Measurements from ENCODE around the gene CALCA.
"Not testable (repeated sequence)": the region's sequence is repeated elsewhere in the genome, so short reads cannot be mapped to it uniquely, and the experiment has no call there.

CALCA gene

DNA sequence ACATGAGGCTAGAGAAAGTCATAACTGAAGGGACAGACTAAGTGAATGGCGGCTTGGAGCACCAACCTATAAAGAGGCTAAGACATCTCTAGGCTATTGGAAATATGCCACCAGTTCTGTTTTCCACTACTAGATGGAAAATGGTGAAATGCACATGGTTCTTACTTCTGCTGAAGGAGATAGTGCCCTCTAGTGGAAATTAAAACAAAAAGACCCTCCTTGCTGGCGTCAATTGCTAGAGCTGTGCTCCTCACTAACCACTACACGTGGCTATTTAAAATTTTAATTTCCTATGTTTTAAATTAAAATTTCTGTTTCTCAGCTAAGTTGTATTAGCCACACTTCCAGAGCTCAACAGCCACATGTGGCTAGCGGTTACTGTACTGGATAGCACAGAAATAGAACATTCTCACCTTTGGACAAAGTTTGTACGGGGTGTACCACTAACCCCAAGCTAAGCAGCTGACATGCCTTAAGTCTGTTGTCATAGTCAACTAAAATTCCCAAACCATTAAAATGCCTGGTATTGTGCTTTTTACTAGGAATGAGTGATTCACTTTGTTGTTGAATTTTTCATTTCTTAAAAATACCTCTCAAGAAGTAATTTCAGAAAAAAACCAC lies 34.1 kb upstream of the CALCA start:
- Histone ChIP-seq H3K27me3 (ENCODE audit: control insufficient read depth, insufficient read depth, low read length) (no peaks in the 10 kb centered on the region), H3K9ac (no peak overlapping the region), H3K36me3 (ENCODE audit: control insufficient read depth, insufficient read depth, low read length) (no peaks in the 10 kb centered on the region), H2AFZ (no peak overlapping the region), H3K4me2 (ENCODE audit: low read length) (no peak overlapping the region), H3K27ac (no peak overlapping the region), H3K4me3 (ENCODE audit: low read depth, low read length) (no peak overlapping the region), H3K79me2 (no peaks in the 10 kb centered on the region), H3K9me3 (ENCODE audit: control insufficient read depth, low read length) (no peaks in the 10 kb centered on the region), H3K4me1 (no peaks in the 10 kb centered on the region)
- TF ChIP-seq, protein P1, sequence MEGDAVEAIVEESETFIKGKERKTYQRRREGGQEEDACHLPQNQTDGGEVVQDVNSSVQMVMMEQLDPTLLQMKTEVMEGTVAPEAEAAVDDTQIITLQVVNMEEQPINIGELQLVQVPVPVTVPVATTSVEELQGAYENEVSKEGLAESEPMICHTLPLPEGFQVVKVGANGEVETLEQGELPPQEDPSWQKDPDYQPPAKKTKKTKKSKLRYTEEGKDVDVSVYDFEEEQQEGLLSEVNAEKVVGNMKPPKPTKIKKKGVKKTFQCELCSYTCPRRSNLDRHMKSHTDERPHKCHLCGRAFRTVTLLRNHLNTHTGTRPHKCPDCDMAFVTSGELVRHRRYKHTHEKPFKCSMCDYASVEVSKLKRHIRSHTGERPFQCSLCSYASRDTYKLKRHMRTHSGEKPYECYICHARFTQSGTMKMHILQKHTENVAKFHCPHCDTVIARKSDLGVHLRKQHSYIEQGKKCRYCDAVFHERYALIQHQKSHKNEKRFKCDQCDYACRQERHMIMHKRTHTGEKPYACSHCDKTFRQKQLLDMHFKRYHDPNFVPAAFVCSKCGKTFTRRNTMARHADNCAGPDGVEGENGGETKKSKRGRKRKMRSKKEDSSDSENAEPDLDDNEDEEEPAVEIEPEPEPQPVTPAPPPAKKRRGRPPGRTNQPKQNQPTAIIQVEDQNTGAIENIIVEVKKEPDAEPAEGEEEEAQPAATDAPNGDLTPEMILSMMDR (IDR thresholded peaks at IDR 0.05): no peak

DNA sequence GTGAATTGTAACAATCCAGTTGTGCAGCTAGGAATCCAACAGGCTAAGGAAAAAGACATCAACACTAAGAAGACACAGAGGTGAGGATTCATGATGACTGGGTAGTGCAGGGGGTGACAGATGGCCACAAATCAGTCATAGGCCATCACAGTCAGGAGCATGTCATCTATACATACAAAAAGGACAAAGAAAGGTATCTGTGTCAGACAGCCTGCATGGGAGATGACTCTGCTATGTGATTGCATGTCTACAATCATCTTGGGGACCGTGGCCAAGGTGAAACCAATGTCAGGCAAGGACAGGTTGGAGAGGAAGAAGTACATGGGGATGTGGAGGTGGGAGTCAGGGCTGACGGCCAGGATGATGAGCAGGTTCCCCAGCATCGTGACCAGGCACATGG lies 16.0 kb upstream of the CALCA start:
- not testable (repeated sequence) for H3K27me3 ChIP-seq (ENCODE audit: control insufficient read depth, insufficient read depth, low read length); H3K4me3 ChIP-seq (ENCODE audit: low read depth, low read length); H3K27ac ChIP-seq; H3K4me1 ChIP-seq; H3K36me3 ChIP-seq (ENCODE audit: control insufficient read depth, insufficient read depth, low read length); H3K79me2 ChIP-seq; H2AFZ ChIP-seq; H3K4me2 ChIP-seq (ENCODE audit: low read length); H3K9me3 ChIP-seq (ENCODE audit: control insufficient read depth, low read length); H3K9ac ChIP-seq

DNA sequence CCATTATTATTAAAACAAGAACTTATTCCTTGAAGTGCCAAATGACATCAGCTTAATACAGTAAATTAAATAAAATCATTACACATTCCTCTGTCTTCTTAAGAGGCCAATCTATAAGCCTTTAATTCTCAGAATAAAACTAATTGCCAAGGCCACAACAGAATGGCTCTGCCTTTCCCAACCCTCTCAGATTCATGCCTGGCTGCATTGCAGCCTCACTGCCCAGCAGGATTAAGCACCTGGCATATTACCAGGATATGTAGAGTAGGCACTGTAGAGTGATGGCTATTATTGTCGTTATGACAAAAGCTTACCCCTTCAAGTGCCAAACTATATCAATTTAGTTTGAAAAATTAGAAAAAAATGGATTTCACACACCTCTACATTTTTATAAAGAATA lies 9.4 kb upstream of the CALCA start:
- no peaks in the 10 kb centered on the region for H3K79me2 ChIP-seq
- H3K4me1 ChIP-seq: no peaks in the 10 kb centered on the region
- H3K36me3 ChIP-seq (ENCODE audit: control insufficient read depth, insufficient read depth, low read length): no peaks in the 10 kb centered on the region
- H3K9ac ChIP-seq: no peak overlapping the region
- no peak overlapping the region for H3K4me3 ChIP-seq (ENCODE audit: low read depth, low read length)
- H3K9me3 ChIP-seq (ENCODE audit: control insufficient read depth, low read length): no peaks in the 10 kb centered on the region
- H3K27me3 ChIP-seq (ENCODE audit: control insufficient read depth, insufficient read depth, low read length): no peaks in the 10 kb centered on the region
- TF ChIP-seq, protein P1 (IDR thresholded peaks at IDR 0.05): no peak
- H3K4me2 ChIP-seq (ENCODE audit: low read length): no peak overlapping the region
- no peak overlapping the region for H2AFZ ChIP-seq
- no peak overlapping the region for H3K27ac ChIP-seq

DNA sequence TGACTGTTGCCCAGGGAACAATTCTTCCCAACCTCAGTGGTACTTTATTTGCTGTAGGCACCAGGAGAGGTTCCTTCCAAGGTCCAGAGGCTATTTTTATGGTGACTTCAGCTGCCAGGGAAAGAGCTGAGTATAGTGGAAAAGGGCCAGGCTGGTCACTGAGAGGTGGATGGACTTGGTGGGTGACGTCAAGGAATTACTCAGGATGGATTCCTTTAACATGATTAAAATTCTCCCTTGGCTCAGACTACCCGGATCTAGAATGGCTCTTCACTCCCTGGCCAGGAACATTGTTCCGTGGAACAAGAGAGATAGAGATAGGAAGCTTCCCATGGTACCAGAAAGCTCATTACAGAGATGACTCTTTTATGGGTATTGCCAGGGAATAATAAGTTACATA lies 8.7 kb upstream of the CALCA start:
- TF ChIP-seq, protein P1 (IDR thresholded peaks at IDR 0.05): no peak

DNA sequence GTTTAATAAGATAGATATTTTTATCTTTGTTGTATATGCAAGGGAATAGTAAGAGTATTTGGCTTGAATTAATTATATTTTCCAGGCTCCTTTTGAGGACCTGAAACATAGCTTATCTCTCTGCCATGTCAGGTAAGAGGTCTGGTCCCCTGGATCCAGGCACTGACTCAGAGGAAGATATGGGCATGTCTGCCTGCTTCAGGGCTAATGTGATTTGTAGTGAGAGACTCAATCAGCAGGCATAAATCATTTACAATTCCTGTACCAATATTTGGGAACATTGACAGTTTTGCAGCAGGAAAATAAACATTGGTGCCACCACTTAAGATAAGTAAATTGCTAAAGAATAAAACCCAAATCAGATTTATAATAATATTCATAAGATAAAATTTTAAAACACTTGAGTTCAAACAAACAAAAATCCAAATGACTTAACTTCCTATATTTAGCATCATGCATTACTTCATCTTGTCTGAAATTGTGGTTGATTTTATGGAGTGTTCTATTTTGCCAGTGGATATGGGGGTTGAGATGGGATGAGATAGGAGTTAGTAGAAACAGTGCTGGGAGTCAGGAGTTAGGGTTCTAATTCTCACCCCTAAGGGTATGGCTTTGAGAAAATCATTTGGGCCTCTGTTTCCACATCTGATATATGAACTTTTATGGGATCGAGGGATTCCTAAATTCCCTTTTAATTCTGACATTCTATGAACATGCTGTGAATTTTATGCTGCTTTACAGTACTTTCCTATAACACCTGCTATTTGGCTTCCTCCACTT lies 5.1 kb upstream of the CALCA start:
- Histone ChIP-seq H3K27me3 (ENCODE audit: control insufficient read depth, insufficient read depth, low read length) (no peaks in the 10 kb centered on the region), H3K4me3 (ENCODE audit: low read depth, low read length) (no peak overlapping the region), H3K9ac (no peak overlapping the region), H3K4me2 (ENCODE audit: low read length) (no peak overlapping the region), H3K36me3 (ENCODE audit: control insufficient read depth, insufficient read depth, low read length) (no peaks in the 10 kb centered on the region), H3K4me1 (no peaks in the 10 kb centered on the region), H3K9me3 (ENCODE audit: control insufficient read depth, low read length) (no peaks in the 10 kb centered on the region), H2AFZ (no peak overlapping the region), H3K27ac (no peak overlapping the region), H3K79me2 (no peaks in the 10 kb centered on the region)
- TF ChIP-seq, protein P1 (IDR thresholded peaks at IDR 0.05): no peak

More for the DNA sequence above, 8.7 kb upstream of the CALCA start:
- Histone ChIP-seq H3K4me2 (ENCODE audit: low read length) (no peak overlapping the region), H3K9me3 (ENCODE audit: control insufficient read depth, low read length) (no peaks in the 10 kb centered on the region), H3K4me1 (no peaks in the 10 kb centered on the region), H3K27ac (no peak overlapping the region), H3K27me3 (ENCODE audit: control insufficient read depth, insufficient read depth, low read length) (no peaks in the 10 kb centered on the region), H3K79me2 (no peaks in the 10 kb centered on the region), H3K9ac (no peak overlapping the region), H3K4me3 (ENCODE audit: low read depth, low read length) (no peak overlapping the region), H2AFZ (no peak overlapping the region), H3K36me3 (ENCODE audit: control insufficient read depth, insufficient read depth, low read length) (no peaks in the 10 kb centered on the region)
